Stimulated activated CD4-positive, alpha-beta T cell treated with anti-CD3 and anti-CD28 coated beads, TNF-alpha, amount 100 ng/mL, for 4 hours (primary cell): ENCODE results near the gene CERS6.

Experiments
- DNase-seq, 3 experiments: peaks; one replicate each; pipeline ENCODE4 v3.0.0-alpha.2; 2020; ENCODE audit warnings: low read depth in 3 of 3

CERS6 gene

GRCh38 chr2:168700615-168701245 lies 244.7 kb downstream of the CERS6 start:
- no peak for DNase-seq

- DNase-seq, result no peak
Observed at GRCh38 chr2:168702579-168702978, 246.5 kb downstream of the CERS6 start.

GRCh38 chr2:168703926-168704325 lies 247.9 kb downstream of the CERS6 start:
- DNase-seq, result no peak

GRCh38 chr2:168705534-168706470 lies 249.7 kb downstream of the CERS6 start:
- DNase-seq, result no peak

- DNase-seq, result no peak
Observed at GRCh38 chr2:168706806-168707205, 250.7 kb downstream of the CERS6 start.

GRCh38 chr2:168708080-168708479 lies 252.0 kb downstream of the CERS6 start:
- DNase-seq, result no peak

GRCh38 chr2:168710754-168711467 lies 254.8 kb downstream of the CERS6 start:
- no peak for DNase-seq

GRCh38 chr2:168712053-168712452 lies 256.0 kb downstream of the CERS6 start:
- DNase-seq, result no peak

- no peak for DNase-seq
Observed at GRCh38 chr2:168713325-168713724, 257.3 kb downstream of the CERS6 start.

GRCh38 chr2:168715849-168716248 lies 259.8 kb downstream of the CERS6 start:
- no peak for DNase-seq

GRCh38 chr2:168716839-168717238 lies 260.8 kb downstream of the CERS6 start:
- no peak for DNase-seq

- DNase-seq, result no peak
Observed at GRCh38 chr2:168717790-168718502, 261.9 kb downstream of the CERS6 start.

- DNase-seq, result no peak
Observed at GRCh38 chr2:168718622-168719021, 262.6 kb downstream of the CERS6 start.

- no peak for DNase-seq
Observed at GRCh38 chr2:168719446-168719845, 263.4 kb downstream of the CERS6 start.

GRCh38 chr2:168722592-168722991 lies 266.5 kb downstream of the CERS6 start:
- no peak for DNase-seq

GRCh38 chr2:168723275-168723899 lies 267.3 kb downstream of the CERS6 start:
- DNase-seq, result no peak

- DNase-seq, result no peak
Observed at GRCh38 chr2:168726375-168726774, 270.3 kb downstream of the CERS6 start.

GRCh38 chr2:168727904-168728470 lies 271.9 kb downstream of the CERS6 start:
- no peak for DNase-seq

GRCh38 chr2:168729455-168729854 lies 273.4 kb downstream of the CERS6 start:
- DNase-seq, result no peak

GRCh38 chr2:168730344-168730743 lies 274.3 kb downstream of the CERS6 start:
- no peak for DNase-seq

GRCh38 chr2:168731002-168731401 lies 274.9 kb downstream of the CERS6 start:
- DNase-seq, result no peak
